Endothelial cell of umbilical vein (primary cell): Measurements from ENCODE around the gene CRYBG3. TPM values are rescaled to one million over a fixed set of nuclear protein-coding genes. Genes with fewer than 3 reads are reported as not detected.

Experiments used
- BruUV-seq: library from RNA; stranded (reverse); fragments of 400-500 nt; replicated peaks from 2 replicates; lab custom pipeline; 2021; lab: Mats Ljungman, UMichigan
- CTCF ChIA-PET: fragments of 300-600, 350-600 bp; sonication (Branson Sonifier 250); formaldehyde crosslinking; loops from one replicate; lab custom pipeline; 2021; ENCODE audit warnings: antibody characterized with exemption, inconsistent platforms; lab: Charles Lee
- POLR2A ChIA-PET: fragments of 300-600, 350-600 bp; sonication (Branson Sonifier 250); formaldehyde crosslinking; loops from one replicate; lab custom pipeline; 2021; ENCODE audit warnings: antibody characterized with exemption, inconsistent platforms; lab: Charles Lee
- DNase-seq: peaks from one replicate; pipeline ENCODE4 v3.0.0-alpha.2; 2011; ENCODE audit warnings: low read depth, low spot score
- FAIRE-seq: peaks from 2 replicates; lab custom pipeline; 2011; peaks lifted over from hg19 to GRCh38; lab: Jason Lieb, UNC
- H2AFZ ChIP-seq: 2 replicates; pipeline ENCODE4 v1.6.0; 2012; ENCODE audit warnings: low read depth, low read length, control low read depth, inconsistent platforms
- H3K27ac ChIP-seq: 2 replicates; pipeline ENCODE4 v1.5.1; 2011; ENCODE audit warnings: low read depth, mild to moderate bottlenecking, control low read depth, low read length, moderate library complexity; ENCODE audit not compliant: insufficient read depth
- H3K27me3 ChIP-seq, 2 experiments: 2 replicates each; pipeline versions ENCODE4 v1.6.0 to v1.6.1; 2011; ENCODE audit warnings: low read length in 2 of 2, mixed read lengths in 1 of 2; ENCODE audit not compliant: control insufficient read depth in 2 of 2, insufficient read depth in 2 of 2
- H3K36me3 ChIP-seq, 2 experiments: 2 replicates in 1 of 2; 3 replicates in 1 of 2; pipeline ENCODE4 v1.5.1; 2011; ENCODE audit warnings: low read length in 2 of 2, mild to moderate bottlenecking in 1 of 2, moderate library complexity in 1 of 2; ENCODE audit not compliant: control insufficient read depth in 2 of 2, insufficient read depth in 2 of 2; ENCODE audit errors: extremely low read depth in 1 of 2
- H3K4me1 ChIP-seq: 3 replicates; pipeline ENCODE4 v1.5.1; 2011; ENCODE audit warnings: mild to moderate bottlenecking, low read length; ENCODE audit not compliant: control insufficient read depth, insufficient read depth; ENCODE audit errors: extremely low read depth
- H3K4me2 ChIP-seq: 2 replicates; pipeline ENCODE4 v1.6.1; 2011; ENCODE audit warnings: low read length, control low read depth, mixed read lengths; ENCODE audit not compliant: insufficient read depth
- H3K4me3 ChIP-seq, 3 experiments: fragments of 200-600 bp in 1 of 3; sonication (generic), shearing (Covaris generic) in 1 of 3; replicated peaks in 1 of 3; 2 replicates each; pipeline ENCODE4 v1.5.1; 2011 to 2016; ENCODE audit warnings: control low read depth in 3 of 3, low read length in 3 of 3, mild to moderate bottlenecking in 2 of 3, inconsistent platforms in 1 of 3, low read depth in 1 of 3, moderate library complexity in 1 of 3; ENCODE audit not compliant: insufficient read depth in 1 of 3
- H3K79me2 ChIP-seq: 2 replicates; pipeline ENCODE4 v1.6.0; 2012; ENCODE audit warnings: low read length, inconsistent platforms; ENCODE audit not compliant: control insufficient read depth, insufficient read depth
- H3K9ac ChIP-seq: replicated peaks from 2 replicates; pipeline ENCODE3; 2011; ENCODE audit warnings: low read length, control low read depth; ENCODE audit not compliant: insufficient read depth; ENCODE audit errors: extremely low read depth
- H3K9me1 ChIP-seq: replicated peaks from 3 replicates; pipeline ENCODE4 v1.6.0; 2011; ENCODE audit warnings: mild to moderate bottlenecking, low read length; ENCODE audit not compliant: control insufficient read depth, insufficient read depth; ENCODE audit errors: extremely low read depth
- H3K9me3 ChIP-seq: replicated peaks from 2 replicates; pipeline ENCODE4 v1.5.1; 2012; ENCODE audit warnings: low read length, inconsistent platforms; ENCODE audit not compliant: control insufficient read depth, insufficient read depth
- H4K20me1 ChIP-seq: replicated peaks from 2 replicates; pipeline ENCODE3; 2011; ENCODE audit warnings: mild to moderate bottlenecking, low read length; ENCODE audit not compliant: control insufficient read depth, insufficient read depth; ENCODE audit errors: extremely low read depth
- EZH2 ChIP-seq: IDR thresholded peaks from 2 replicates; pipeline ENCODE4 v1.6.1; 2012; ENCODE audit warnings: borderline replicate concordance, low read depth, mild to moderate bottlenecking, moderate library complexity, low read length, inconsistent platforms; ENCODE audit not compliant: severe bottlenecking
- FOS ChIP-seq: IDR thresholded peaks from 2 replicates; pipeline ENCODE4 v1.6.1; 2011; ENCODE audit warnings: mild to moderate bottlenecking, low read length, moderate library complexity, borderline replicate concordance; ENCODE audit not compliant: insufficient read depth
- GATA2 ChIP-seq: IDR thresholded peaks from 2 replicates; pipeline ENCODE4 v1.7.0; 2011; ENCODE audit warnings: low read depth, mild to moderate bottlenecking, moderate library complexity, mixed read lengths, low read length; ENCODE audit not compliant: insufficient read length, insufficient read depth
- JUN ChIP-seq: IDR thresholded peaks from 2 replicates; pipeline ENCODE4 v1.6.1; 2011; ENCODE audit warnings: borderline replicate concordance, low read depth; ENCODE audit not compliant: insufficient read length, insufficient read depth
- MAX ChIP-seq: IDR thresholded peaks from 2 replicates; pipeline ENCODE4 v1.6.1; 2011; ENCODE audit not compliant: insufficient read depth, insufficient read length
- MYC ChIP-seq: IDR thresholded peaks from one replicate; pipeline ENCODE4 v1.6.1; 2011; ENCODE audit warnings: mild to moderate bottlenecking, low read depth, low read length
- POLR2A ChIP-seq: IDR thresholded peaks from 2 replicates; pipeline ENCODE4 v1.6.1; 2012; ENCODE audit warnings: low read depth, mild to moderate bottlenecking, control low read depth, low read length
- POLR2AphosphoS5 ChIP-seq: IDR thresholded peaks from 2 replicates; pipeline ENCODE4 v1.6.1; 2012; ENCODE audit warnings: low read depth, mild to moderate bottlenecking, control low read depth, low read length, moderate library complexity; ENCODE audit not compliant: insufficient read depth
- dilution Hi-C: fragments of 300-500 bp; cut with MboI; formaldehyde crosslinking; loops from one replicate; pipeline ENCODE4 v1.15.0; 2019; ENCODE audit warnings: low sequenced_read_pairs; ENCODE audit not compliant: extremely low pct_ligation_motif_present
- intact Hi-C: fragments of 100-400 bp; cut with micrococcal nuclease; formaldehyde crosslinking; loops from one replicate; pipeline ENCODE4 v1.10.0; 2022
- polyA plus RNA-seq, 4 experiments: library from polyadenylated mRNA; depleted of rRNA in 3 of 4; stranded (reverse) in 3 of 4; unstranded in 1 of 4; fragments of >200 nt; gene quantifications; 2 replicates each; pipeline versions ENCODE4 v1.2.1 to v1.2.3, GENCODE V29; 2011 to 2012; ENCODE audit warnings: missing spikeins in 1 of 4
- total RNA-seq: library from RNA; stranded (reverse); gene quantifications from 2 replicates; pipeline ENCODE4 v1.2.3, GENCODE V29; 2021
- TF ChIP-seq, protein P1 (sequence below), 2 donors: IDR thresholded peaks; 1 replicate in 1 of 2; 2 replicates in 1 of 2; pipeline ENCODE4 v1.5.1; 2011; ENCODE audit warnings: low read length in 2 of 2, mild to moderate bottlenecking in 2 of 2, moderate library complexity in 2 of 2, control low read depth in 1 of 2, inconsistent platforms in 1 of 2, low read depth in 1 of 2; ENCODE audit not compliant: insufficient read depth in 1 of 2; ENCODE audit errors: extremely low read depth in 1 of 2

Gene CRYBG3
- total and polyA plus RNA-seq, 2 donors (not counting 3 experiments of a cell fraction or from before 2014, with no cell fraction given) = 2.8 to 15.0 TPM

- FAIRE-seq = no peak
- intact Hi-C loops = loop anchor here (5.0 kb wide), 1 partner anchor 77 kb away; the partner anchor contains the start of gene CRYBG3
- dilution Hi-C loops = no loop called here
Measured at GRCh38 chr3:97899331-97899730, 77.5 kb downstream of the CRYBG3 start.

More at GRCh38 chr3:97899331-97899730, 77.5 kb downstream of the CRYBG3 start:
- no peak overlapping the region for H3K9ac ChIP-seq
- no peak overlapping the region for H3K4me2 ChIP-seq
- H3K9me3 ChIP-seq = no peaks in the 10 kb centered on the region
- no peak for DNase-seq
- no peaks in the 10 kb centered on the region for H3K79me2 ChIP-seq
- H2AFZ ChIP-seq = no peak overlapping the region
- H3K27ac ChIP-seq = no peak overlapping the region
- H3K36me3 ChIP-seq = no peaks in the 10 kb centered on the region
- H3K27me3 ChIP-seq = no peaks in the 10 kb centered on the region
- ChIA-PET CTCF (no interaction called here), POLR2A (no interaction called here)
- H3K9me1 ChIP-seq = no peaks in the 10 kb centered on the region
- H4K20me1 ChIP-seq = no peaks in the 10 kb centered on the region
- TF ChIP-seq, protein P1, sequence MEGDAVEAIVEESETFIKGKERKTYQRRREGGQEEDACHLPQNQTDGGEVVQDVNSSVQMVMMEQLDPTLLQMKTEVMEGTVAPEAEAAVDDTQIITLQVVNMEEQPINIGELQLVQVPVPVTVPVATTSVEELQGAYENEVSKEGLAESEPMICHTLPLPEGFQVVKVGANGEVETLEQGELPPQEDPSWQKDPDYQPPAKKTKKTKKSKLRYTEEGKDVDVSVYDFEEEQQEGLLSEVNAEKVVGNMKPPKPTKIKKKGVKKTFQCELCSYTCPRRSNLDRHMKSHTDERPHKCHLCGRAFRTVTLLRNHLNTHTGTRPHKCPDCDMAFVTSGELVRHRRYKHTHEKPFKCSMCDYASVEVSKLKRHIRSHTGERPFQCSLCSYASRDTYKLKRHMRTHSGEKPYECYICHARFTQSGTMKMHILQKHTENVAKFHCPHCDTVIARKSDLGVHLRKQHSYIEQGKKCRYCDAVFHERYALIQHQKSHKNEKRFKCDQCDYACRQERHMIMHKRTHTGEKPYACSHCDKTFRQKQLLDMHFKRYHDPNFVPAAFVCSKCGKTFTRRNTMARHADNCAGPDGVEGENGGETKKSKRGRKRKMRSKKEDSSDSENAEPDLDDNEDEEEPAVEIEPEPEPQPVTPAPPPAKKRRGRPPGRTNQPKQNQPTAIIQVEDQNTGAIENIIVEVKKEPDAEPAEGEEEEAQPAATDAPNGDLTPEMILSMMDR (IDR thresholded peaks at IDR 0.05; ENCODE audit: extremely low read depth in 1 of 2, insufficient read depth in 1 of 2, low read depth in 1 of 2, low read length in 2 of 2) = no peak
- TF ChIP-seq POLR2A = no peak
- TF ChIP-seq GATA2 = no peak
- TF ChIP-seq MAX = no peak
- TF ChIP-seq POLR2AphosphoS5 = no peak
- no peak for TF ChIP-seq EZH2
- no peak for TF ChIP-seq JUN
- no peak for TF ChIP-seq MYC
- no peak for TF ChIP-seq FOS
- no peak overlapping the region for H3K4me3 ChIP-seq
- no peaks in the 10 kb centered on the region for H3K4me1 ChIP-seq
- no TSS peak for BruUV-seq
